NCI-H69 (cell line): ENCODE measurements around the gene GDPD5.

Experiments
- DNase-seq: peaks from one replicate; lab custom pipeline; 2025; lab: John Stamatoyannopoulos, UW

Gene GDPD5

GRCh38 chr11:75525433-75526191 is at the start of gene GDPD5:
Gene GDPD5, minus strand, starts transcription at chr11:75525941. Its CDS starts 48,206 bp downstream, at chr11:75477735.
- peak; percentile 94 for DNase-seq

- no peak for DNase-seq
These were observed 49.2 kb upstream of the GDPD5 start for GRCh38 chr11:75574698-75575602.

GRCh38 chr11:75572744-75573143 is 47.0 kb upstream of the GDPD5 start:
- DNase-seq = no peak

GRCh38 chr11:75571625-75572024 is 45.9 kb upstream of the GDPD5 start:
- no peak for DNase-seq

- DNase-seq = no peak
These were observed 44.9 kb upstream of the GDPD5 start for GRCh38 chr11:75570559-75571139.

- no peak for DNase-seq
These were observed 43.0 kb upstream of the GDPD5 start for GRCh38 chr11:75568616-75569219.

GRCh38 chr11:75567971-75568370 is 42.2 kb upstream of the GDPD5 start:
- no peak for DNase-seq

- no peak for DNase-seq
These were observed 41.1 kb upstream of the GDPD5 start for GRCh38 chr11:75566763-75567279.

- no peak for DNase-seq
These were observed 40.4 kb upstream of the GDPD5 start for GRCh38 chr11:75565916-75566762.

- DNase-seq = no peak
These were observed 39.6 kb upstream of the GDPD5 start for GRCh38 chr11:75565221-75565814.

- DNase-seq = no peak
These were observed 38.3 kb upstream of the GDPD5 start for GRCh38 chr11:75563978-75564552.

GRCh38 chr11:75563501-75563977 is 37.8 kb upstream of the GDPD5 start:
- DNase-seq = no peak

GRCh38 chr11:75562836-75563484 is 37.2 kb upstream of the GDPD5 start:
- peak; percentile 11 for DNase-seq

- peak; percentile 82 for DNase-seq
These were observed 36.5 kb upstream of the GDPD5 start, which contains the start of gene SERPINH1 for GRCh38 chr11:75562048-75562835. Gene SERPINH1, plus strand, starts transcription at chr11:75562253. Its CDS starts 4,097 bp downstream, at chr11:75566350.

GRCh38 chr11:75561426-75562047 is 35.8 kb upstream of the GDPD5 start:
- no peak for DNase-seq

- no peak for DNase-seq
These were observed 34.9 kb upstream of the GDPD5 start for GRCh38 chr11:75560644-75561043.

- DNase-seq = no peak
These were observed 33.5 kb upstream of the GDPD5 start for GRCh38 chr11:75558939-75559843.
